ENCODE results near the gene MIP.
"Not testable (repeated sequence)": the region's sequence is repeated elsewhere in the genome, so short reads cannot be mapped to it uniquely, and the experiment has no call there.

Gene MIP

GRCh38 chr12:56454557-56454956, at the start of gene MIP:
MIP (minus strand) TSS chr12:56454657; CDS start chr12:56454613, 44 bp downstream.
- no peak for DNase-seq

GRCh38 chr12:56499879-56500278, 45.4 kb upstream of the MIP start:
- not testable (repeated sequence) for DNase-seq

- not testable (repeated sequence) for DNase-seq
Observed at GRCh38 chr12:56499452-56499851, 45.0 kb upstream of the MIP start.

GRCh38 chr12:56498126-56498902, 43.9 kb upstream of the MIP start:
- not testable (repeated sequence) for DNase-seq

- peak; percentile 56 for DNase-seq
Observed at GRCh38 chr12:56496704-56497103, 42.2 kb upstream of the MIP start.

- not testable (repeated sequence) for DNase-seq
Observed at GRCh38 chr12:56494481-56494880, 40.0 kb upstream of the MIP start.

GRCh38 chr12:56494106-56494415, 39.6 kb upstream of the MIP start:
- not testable (repeated sequence) for DNase-seq

GRCh38 chr12:56493409-56494105, 39.1 kb upstream of the MIP start:
- not testable (repeated sequence) for DNase-seq

GRCh38 chr12:56490360-56490759, 35.9 kb upstream of the MIP start:
- DNase-seq = no peak

GRCh38 chr12:56488041-56488955, 33.8 kb upstream of the MIP start, which contains the start of gene GLS2:
GLS2 (minus strand) TSS chr12:56488161; CDS start chr12:56488118, 43 bp downstream.
- peak; percentile 56 for DNase-seq

- DNase-seq = no peak
Observed at GRCh38 chr12:56487448-56488040, 33.1 kb upstream of the MIP start.

GRCh38 chr12:56486694-56487093, 32.2 kb upstream of the MIP start:
- DNase-seq = no peak

- no peak for DNase-seq
Observed at GRCh38 chr12:56484566-56484965, 30.1 kb upstream of the MIP start.

- DNase-seq = no peak
Observed at GRCh38 chr12:56479625-56480024, 25.2 kb upstream of the MIP start.

- no peak for DNase-seq
Observed at GRCh38 chr12:56477521-56478225, 23.2 kb upstream of the MIP start.

GRCh38 chr12:56476972-56477432, 22.5 kb upstream of the MIP start:
- DNase-seq = no peak

- DNase-seq = no peak
Observed at GRCh38 chr12:56476143-56476542, 21.7 kb upstream of the MIP start.

GRCh38 chr12:56474389-56474788, 19.9 kb upstream of the MIP start:
- DNase-seq = no peak

GRCh38 chr12:56469007-56469930, 14.8 kb upstream of the MIP start:
- DNase-seq = no peak

- peak; percentile 96 for DNase-seq
Observed at GRCh38 chr12:56468216-56469006, 14.0 kb upstream of the MIP start, which contains the start of gene SPRYD4. SPRYD4 (plus strand) TSS chr12:56468578; CDS start chr12:56468592, 14 bp downstream.

Measured in activated CD4-positive, alpha-beta T cell treated with anti-CD3 and anti-CD28 coated beads, Interleukin-2, Interleukin-6, amounts not matched to agents 100 ng/mL and 50 ng/mL, durations not matched to agents 16 hours and 8 hours (primary cell).